Ramos (cell line): ENCODE data around the gene TMEM45A.
"Not testable (repeated sequence)": the region's sequence is repeated elsewhere in the genome, so short reads cannot be mapped to it uniquely, and the experiment has no call there.

Source experiments
- in situ Hi-C: fragments of 300-500 bp; cut with MboI; formaldehyde crosslinking; loops from one replicate; pipeline ENCODE4 v1.14.3; 2022; ENCODE audit warnings: low sequenced_read_pairs; ENCODE audit not compliant: unreplicated experiment

TMEM45A gene

GRCh38 chr3:100492059-100493006 is at the start of gene TMEM45A:
TSS of gene TMEM45A (plus strand) at chr3:100492619. CDS start at chr3:100555212, 62,593 bp downstream.
- in situ Hi-C loops: no loop called here

GRCh38 chr3:100443690-100444089 is 48.7 kb upstream of the TMEM45A start:
- in situ Hi-C loops: no loop called here

- in situ Hi-C loops: not testable (repeated sequence)
Observed at GRCh38 chr3:100447067-100447466, 45.4 kb upstream of the TMEM45A start.

- in situ Hi-C loops: no loop called here
Observed at GRCh38 chr3:100448079-100448478, 44.3 kb upstream of the TMEM45A start.

- in situ Hi-C loops: no loop called here
Observed at GRCh38 chr3:100449214-100449613, 43.2 kb upstream of the TMEM45A start.

- in situ Hi-C loops: no loop called here
Observed at GRCh38 chr3:100454677-100455076, 37.7 kb upstream of the TMEM45A start.

GRCh38 chr3:100455841-100456550 is 36.4 kb upstream of the TMEM45A start:
- in situ Hi-C loops: no loop called here

- in situ Hi-C loops: no loop called here
Observed at GRCh38 chr3:100456745-100457144, 35.7 kb upstream of the TMEM45A start.

GRCh38 chr3:100457811-100458210 is 34.6 kb upstream of the TMEM45A start:
- in situ Hi-C loops: no loop called here

- in situ Hi-C loops: no loop called here
Observed at GRCh38 chr3:100458814-100459213, 33.6 kb upstream of the TMEM45A start.

GRCh38 chr3:100463002-100463401 is 29.4 kb upstream of the TMEM45A start:
- in situ Hi-C loops: no loop called here

- in situ Hi-C loops: no loop called here
Observed at GRCh38 chr3:100463646-100464155, 28.7 kb upstream of the TMEM45A start.

GRCh38 chr3:100465892-100466777 is 26.3 kb upstream of the TMEM45A start:
- in situ Hi-C loops: no loop called here

GRCh38 chr3:100467133-100467532 is 25.3 kb upstream of the TMEM45A start:
- in situ Hi-C loops: no loop called here

- in situ Hi-C loops: no loop called here
Observed at GRCh38 chr3:100468676-100469075, 23.7 kb upstream of the TMEM45A start.

GRCh38 chr3:100470951-100471350 is 21.5 kb upstream of the TMEM45A start:
- in situ Hi-C loops: no loop called here

- in situ Hi-C loops: no loop called here
Observed at GRCh38 chr3:100471444-100471843, 21.0 kb upstream of the TMEM45A start.

- in situ Hi-C loops: not testable (repeated sequence)
Observed at GRCh38 chr3:100477851-100478360, 14.5 kb upstream of the TMEM45A start.

GRCh38 chr3:100478521-100478920 is 13.9 kb upstream of the TMEM45A start:
- in situ Hi-C loops: not testable (repeated sequence)

GRCh38 chr3:100480081-100480480 is 12.3 kb upstream of the TMEM45A start:
- in situ Hi-C loops: no loop called here
